PC-9 (cell line): ENCODE data around the gene MMP19.

Source experiments
- CTCF ChIP-seq: fragments of 200-600 bp; sonication (generic); conservative IDR thresholded peaks from 2 replicates; pipeline ENCODE4 v1.6.1; 2017; ENCODE audit warnings: mixed run types, antibody characterized with exemption, mild to moderate bottlenecking, moderate library complexity
- EZH2 ChIP-seq: fragments of 200-600 bp; sonication (generic); IDR thresholded peaks from 2 replicates; pipeline ENCODE4 v1.8.0; 2017; ENCODE audit warnings: antibody characterized with exemption, low read depth

GRCh38 chr12:55814257-55814656 is 28.5 kb downstream of the MMP19 start:
- TF ChIP-seq CTCF = no peak
- TF ChIP-seq EZH2 = no peak
